ENCODE measurements around the gene PCGF3. TPM values are rescaled to one million over a fixed set of nuclear protein-coding genes. Genes with fewer than 3 reads are reported as not detected.

Gene PCGF3
- total RNA-seq, 2 donors from 2014 or later: 59.0 to 135 TPM

DNA sequence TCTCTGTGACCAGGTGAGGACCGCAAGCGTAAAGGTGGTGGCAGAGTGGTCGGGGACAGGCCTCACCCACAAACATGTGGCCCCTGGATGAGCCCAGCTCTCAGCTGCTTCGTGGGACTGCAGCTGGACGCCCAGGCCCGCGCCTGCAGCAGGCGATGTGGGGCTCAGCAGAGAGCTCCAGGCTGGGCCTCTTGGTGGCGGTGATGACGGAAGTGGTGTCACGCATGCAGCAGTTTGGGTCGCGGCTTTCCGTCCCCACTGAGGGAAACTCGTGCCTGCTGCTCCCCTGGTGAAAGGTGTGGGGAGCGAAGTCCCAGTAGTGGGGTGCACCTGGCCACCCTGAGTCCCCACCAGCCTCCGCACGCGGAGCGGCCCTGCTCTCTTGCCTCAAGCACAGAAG lies 26.9 kb downstream of the PCGF3 start:
- 94% methylated on average over 20 of the region's 20 CpGs for WGBS
- Histone ChIP-seq H3K27me3 (replicated peaks; ENCODE audit: insufficient read depth) (no peaks in the 10 kb centered on the region), H3K9me3 (no peaks in the 10 kb centered on the region), H3K4me1 (replicated peaks) (no peaks in the 10 kb centered on the region), H3K27ac (no peak overlapping the region), H3K36me3 (peaks cover 6 to 25% of the 10 kb centered on the region in 2 donors), H3K4me3 (no peak overlapping the region)
- intact Hi-C loops (cut with DNase I): no loop called here
- DNase-seq (ENCODE audit: low spot score): no peak
- TF ChIP-seq, protein P1, sequence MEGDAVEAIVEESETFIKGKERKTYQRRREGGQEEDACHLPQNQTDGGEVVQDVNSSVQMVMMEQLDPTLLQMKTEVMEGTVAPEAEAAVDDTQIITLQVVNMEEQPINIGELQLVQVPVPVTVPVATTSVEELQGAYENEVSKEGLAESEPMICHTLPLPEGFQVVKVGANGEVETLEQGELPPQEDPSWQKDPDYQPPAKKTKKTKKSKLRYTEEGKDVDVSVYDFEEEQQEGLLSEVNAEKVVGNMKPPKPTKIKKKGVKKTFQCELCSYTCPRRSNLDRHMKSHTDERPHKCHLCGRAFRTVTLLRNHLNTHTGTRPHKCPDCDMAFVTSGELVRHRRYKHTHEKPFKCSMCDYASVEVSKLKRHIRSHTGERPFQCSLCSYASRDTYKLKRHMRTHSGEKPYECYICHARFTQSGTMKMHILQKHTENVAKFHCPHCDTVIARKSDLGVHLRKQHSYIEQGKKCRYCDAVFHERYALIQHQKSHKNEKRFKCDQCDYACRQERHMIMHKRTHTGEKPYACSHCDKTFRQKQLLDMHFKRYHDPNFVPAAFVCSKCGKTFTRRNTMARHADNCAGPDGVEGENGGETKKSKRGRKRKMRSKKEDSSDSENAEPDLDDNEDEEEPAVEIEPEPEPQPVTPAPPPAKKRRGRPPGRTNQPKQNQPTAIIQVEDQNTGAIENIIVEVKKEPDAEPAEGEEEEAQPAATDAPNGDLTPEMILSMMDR (IDR thresholded peaks at IDR 0.05): no peak
- no peak for TF ChIP-seq POLR2A (IDR thresholded peaks at IDR 0.05)
- no peak for TF ChIP-seq POLR2AphosphoS5 (IDR thresholded peaks at IDR 0.05)

DNA sequence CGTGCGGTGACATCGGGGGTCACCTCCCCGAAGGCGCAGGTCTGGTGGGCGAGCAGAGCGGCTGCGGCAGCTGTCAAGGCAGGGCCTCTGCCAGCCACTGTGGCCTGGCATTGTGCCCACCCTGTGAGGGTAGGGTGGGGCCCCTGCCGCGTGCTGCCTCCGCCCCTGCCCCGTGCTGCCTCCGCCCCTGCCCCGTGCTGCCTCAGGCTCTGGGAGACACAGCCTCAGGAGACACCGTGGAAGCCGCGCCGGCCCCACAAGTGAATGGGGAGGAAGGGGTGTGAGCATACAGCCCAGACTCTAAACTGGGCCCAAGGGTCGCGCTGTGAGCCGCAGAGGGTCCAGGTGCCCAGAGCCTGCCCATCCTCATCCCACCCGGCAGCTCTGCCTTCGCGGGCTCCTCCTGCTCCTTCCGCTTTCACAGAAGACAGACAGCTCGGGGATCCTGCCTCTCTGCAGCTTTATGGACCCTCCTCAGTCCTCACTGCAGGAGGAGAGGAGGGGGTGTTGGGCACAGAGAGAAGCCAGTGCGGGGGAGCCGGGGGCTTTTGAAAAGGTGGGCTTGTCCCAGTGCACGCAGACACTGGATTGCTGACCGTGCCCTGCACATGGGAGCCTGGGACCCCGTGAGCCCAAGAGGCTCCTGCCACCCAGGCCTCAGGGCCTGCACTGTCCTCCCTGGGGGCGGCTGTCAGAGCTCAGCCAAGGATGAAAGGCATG lies 27.4 kb downstream of the PCGF3 start:
- DNase-seq (ENCODE audit: low spot score): no peak
- intact Hi-C loops (cut with DNase I): no loop called here
- TF ChIP-seq POLR2AphosphoS5 (IDR thresholded peaks at IDR 0.05) (no peak), POLR2A (IDR thresholded peaks at IDR 0.05) (no peak)
- TF ChIP-seq, protein P1 (IDR thresholded peaks at IDR 0.05): no peak

DNA sequence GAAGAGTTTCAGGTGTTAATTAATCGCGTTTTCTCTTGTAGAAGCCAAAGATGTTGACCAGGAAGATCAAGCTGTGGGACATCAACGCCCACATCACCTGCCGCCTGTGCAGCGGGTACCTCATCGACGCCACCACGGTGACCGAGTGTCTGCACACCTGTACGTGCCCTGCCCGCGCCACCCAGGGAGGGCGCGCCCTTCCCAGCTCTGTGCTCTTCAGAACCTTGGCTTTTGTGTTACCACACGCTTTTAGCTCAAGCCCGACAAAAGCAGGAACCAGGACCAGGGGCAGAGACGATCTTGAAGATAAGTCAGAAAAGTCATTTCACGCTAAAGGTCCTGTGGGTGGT lies 28.0 kb downstream of the PCGF3 start:
- no peak overlapping the region for H3K27ac ChIP-seq
- WGBS: 92% methylated on average over 18 of the region's 18 CpGs
- H3K4me3 ChIP-seq: no peak overlapping the region
- H3K4me1 ChIP-seq (replicated peaks): no peaks in the 10 kb centered on the region
- DNase-seq (ENCODE audit: low spot score): no peak
- no peaks in the 10 kb centered on the region for H3K27me3 ChIP-seq (replicated peaks; ENCODE audit: insufficient read depth)
- intact Hi-C loops (cut with DNase I): no loop called here
- H3K9me3 ChIP-seq: no peaks in the 10 kb centered on the region
- TF ChIP-seq POLR2A (IDR thresholded peaks at IDR 0.05): no peak
- TF ChIP-seq, protein P1 (IDR thresholded peaks at IDR 0.05): no peak
- peaks cover 6 to 32% of the 10 kb centered on the region in 2 donors for H3K36me3 ChIP-seq

More for the DNA sequence above, 27.4 kb downstream of the PCGF3 start:
- Histone ChIP-seq H3K27me3 (replicated peaks; ENCODE audit: insufficient read depth) (no peaks in the 10 kb centered on the region), H3K9me3 (no peaks in the 10 kb centered on the region), H3K4me1 (replicated peaks) (no peaks in the 10 kb centered on the region), H3K27ac (no peak overlapping the region), H3K36me3 (peaks cover 6 to 30% of the 10 kb centered on the region in 2 donors), H3K4me3 (no peak overlapping the region)
- WGBS: 89% methylated on average over 32 of the region's 32 CpGs

DNA sequence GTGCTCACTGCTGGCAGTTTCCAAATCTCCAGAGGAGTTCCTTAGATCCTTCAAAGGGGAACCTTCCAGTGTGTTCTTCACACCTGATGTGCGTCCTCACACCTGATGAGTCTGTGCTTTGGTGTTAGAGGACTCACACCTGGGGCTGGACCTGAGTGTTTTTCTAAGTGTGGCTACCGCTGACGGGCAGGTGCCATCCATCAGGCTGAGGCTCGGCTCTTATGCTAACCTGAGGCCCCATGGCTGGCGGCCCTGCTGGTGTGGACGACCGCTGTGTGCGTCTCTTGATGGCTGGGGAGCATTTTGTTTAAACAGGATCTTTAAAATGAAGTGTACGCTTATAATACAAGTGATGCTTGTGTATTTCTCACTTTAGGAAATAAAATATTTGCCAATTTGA lies 28.4 kb downstream of the PCGF3 start:
- H3K4me3 ChIP-seq: no peak overlapping the region
- no peak for DNase-seq (ENCODE audit: low spot score)
- no peaks in the 10 kb centered on the region for H3K4me1 ChIP-seq (replicated peaks)
- H3K27me3 ChIP-seq (replicated peaks; ENCODE audit: insufficient read depth): no peaks in the 10 kb centered on the region
- TF ChIP-seq, protein P1 (IDR thresholded peaks at IDR 0.05): no peak
- TF ChIP-seq POLR2A (IDR thresholded peaks at IDR 0.05): no peak
- no peak for TF ChIP-seq POLR2AphosphoS5 (IDR thresholded peaks at IDR 0.05)
- H3K27ac ChIP-seq: no peak overlapping the region
- 91% methylated on average over 9 of the region's 9 CpGs for WGBS
- peaks cover 6 to 32% of the 10 kb centered on the region in 2 donors for H3K36me3 ChIP-seq
- intact Hi-C loops (cut with DNase I): no loop called here
- H3K9me3 ChIP-seq: no peaks in the 10 kb centered on the region

DNA sequence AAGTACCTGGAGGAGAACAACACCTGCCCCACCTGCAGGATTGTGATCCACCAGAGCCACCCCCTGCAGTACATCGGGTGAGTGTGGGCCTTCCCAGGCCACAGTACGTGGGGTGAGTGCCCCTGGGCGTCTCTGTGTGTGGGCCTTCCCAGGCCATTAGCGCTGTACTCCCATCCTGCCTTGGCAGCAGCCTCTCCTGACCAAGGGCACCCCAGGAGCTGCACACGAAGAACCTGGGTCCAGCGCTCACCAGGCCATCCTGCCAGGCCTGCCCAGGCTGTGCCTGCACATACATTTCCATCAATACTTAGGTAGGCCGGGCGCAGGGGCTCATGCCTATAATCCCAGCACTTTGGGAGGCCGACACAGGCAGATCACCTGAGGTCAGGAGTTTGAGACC lies 29.3 kb downstream of the PCGF3 start:
- TF ChIP-seq, protein P1 (IDR thresholded peaks at IDR 0.05): no peak
- no peak for TF ChIP-seq POLR2AphosphoS5 (IDR thresholded peaks at IDR 0.05)
- no peak overlapping the region for H3K27ac ChIP-seq
- H3K27me3 ChIP-seq (replicated peaks; ENCODE audit: insufficient read depth): no peaks in the 10 kb centered on the region
- peaks cover 6 to 32% of the 10 kb centered on the region in 2 donors for H3K36me3 ChIP-seq
- WGBS: 98% methylated on average over 6 of the region's 9 CpGs
- no peak overlapping the region for H3K4me3 ChIP-seq
- H3K9me3 ChIP-seq: no peaks in the 10 kb centered on the region
- no peak for DNase-seq (ENCODE audit: low spot score)
- intact Hi-C loops (cut with DNase I): no loop called here
- H3K4me1 ChIP-seq (replicated peaks): no peaks in the 10 kb centered on the region

All from prostate gland (tissue), 2 donors.